Measurements from ENCODE around the gene TAOK3. TPM values are rescaled to one million over a fixed set of nuclear protein-coding genes. Genes with fewer than 3 reads are reported as not detected.

TAOK3 gene
- total and polyA plus RNA-seq, 9 of the 15 experiments (the other 6 are each of a cell fraction or from before 2014, with no cell fraction given): 24.3 to 83.5 (median 47.1) TPM

GRCh38 chr12:118357257-118358007 is 15.3 kb downstream of the TAOK3 start (continued):
- no peak for TF ChIP-seq TSHZ1 (CRISPR knock-in tag; IDR thresholded peaks at IDR 0.05)
- TF ChIP-seq TAL1 (IDR thresholded peaks at IDR 0.05): 0 out of 2 replicates have a peak, but pooled peaks have one; percentile 7
- 0 out of 4 replicates have a peak, but pooled peaks of 1 of the 2 experiments have one; percentile 24 for TF ChIP-seq SIN3A (IDR thresholded peaks at IDR 0.05; ENCODE audit: borderline replicate concordance in 2 of 2, control insufficient read depth in 1 of 2, low read depth in 2 of 2, low read length in 2 of 2)
- TF ChIP-seq NR3C1 (CRISPR knock-in tag; IDR thresholded peaks at IDR 0.05): no peak
- TF ChIP-seq RAD21 (CRISPR knock-in tag; conservative IDR thresholded peaks at IDR 0.05 in 1 of 2, IDR thresholded peaks at IDR 0.05 in 1 of 2): peak; percentile 7 to 21; a peak in 2 of 4 replicates
- no peak for TF ChIP-seq RBM39 (optimal IDR thresholded peaks at IDR 0.05; ENCODE audit: low read depth, low read length)
- TF ChIP-seq SIX5 (IDR thresholded peaks at IDR 0.05; ENCODE audit: borderline replicate concordance in 1 of 2, insufficient read depth in 1 of 2, low read depth in 1 of 2, low read length in 2 of 2): no peak
- no peak for TF ChIP-seq ZNF311 (CRISPR knock-in tag; IDR thresholded peaks at IDR 0.05)
- no peak for TF ChIP-seq ZNF699 (CRISPR knock-in tag; IDR thresholded peaks at IDR 0.05; ENCODE audit: insufficient replicate concordance)
- no peak; the same call in none of the 2 replicates for TF ChIP-seq NCOR1 (IDR thresholded peaks at IDR 0.05)
- TF ChIP-seq RFX5 (IDR thresholded peaks at IDR 0.05; ENCODE audit: low read depth, low read length): no peak
- no peak for TF ChIP-seq ZNF347 (CRISPR knock-in tag; IDR thresholded peaks at IDR 0.05; ENCODE audit: low read depth)
- TF ChIP-seq GTF3C2 (IDR thresholded peaks at IDR 0.05; ENCODE audit: borderline replicate concordance, extremely low read depth, insufficient read length): no peak
- 0 out of 2 replicates have a peak, but pooled peaks have one; percentile 26 for TF ChIP-seq SMARCA5 (IDR thresholded peaks at IDR 0.05)
- TF ChIP-seq CBX8 (IDR thresholded peaks at IDR 0.05; ENCODE audit: borderline replicate concordance, extremely low read depth, low read depth, low read length, poor library complexity, severe bottlenecking): no peak
- TF ChIP-seq PHB2 (IDR thresholded peaks at IDR 0.05; ENCODE audit: low read depth): peak; percentile 74
- TF ChIP-seq FUS (optimal IDR thresholded peaks at IDR 0.05; ENCODE audit: low read depth, low read length): no peak
- no peak for TF ChIP-seq ZBTB26 (CRISPR knock-in tag; IDR thresholded peaks at IDR 0.05)
- no peak for TF ChIP-seq ILK (tag; IDR thresholded peaks at IDR 0.05; ENCODE audit: borderline replicate concordance, low read depth)

Measured in K562 (cell line).